ENCODE results near the gene FYB2. TPM values are rescaled to one million over a fixed set of nuclear protein-coding genes. Genes with fewer than 3 reads are reported as not detected.

Gene FYB2
- polyA plus RNA-seq, 1 donor from 2014 or later: 0.69 TPM

- Histone ChIP-seq H3K4me3 (ENCODE audit: low read length) (no peak overlapping the region), H3K9me2 (ENCODE audit: insufficient read depth, low read length) (no peaks in the 10 kb centered on the region), H3K27me3 (ENCODE audit: insufficient read depth, low read depth, low read length) (no peaks in the 10 kb centered on the region), H3K4me2 (ENCODE audit: low read length) (no peak overlapping the region), H3K9ac (ENCODE audit: low read length) (no peak overlapping the region), H2AFZ (ENCODE audit: low read depth, low read length) (no peak overlapping the region), H3K36me3 (ENCODE audit: insufficient read depth, low read length) (no peaks in the 10 kb centered on the region), H3K79me2 (replicated peaks; ENCODE audit: insufficient read depth, low read length) (no peaks in the 10 kb centered on the region), H3F3A (ENCODE audit: insufficient read depth, low read length, poor library complexity, severe bottlenecking) (no peaks in the 10 kb centered on the region), H3K27ac (ENCODE audit: low read length) (no peak overlapping the region), H3K9me3 (ENCODE audit: low read length) (no peaks in the 10 kb centered on the region), H4K20me1 (ENCODE audit: insufficient read depth) (no peaks in the 10 kb centered on the region)
- TF ChIP-seq MXI1 (conservative IDR thresholded peaks at IDR 0.05; ENCODE audit: poor library complexity, severe bottlenecking): no peak
- no peak for TF ChIP-seq TAF1 (IDR thresholded peaks at IDR 0.05; ENCODE audit: low read depth)
- peak; percentile 97 for TF ChIP-seq SMC3 (conservative IDR thresholded peaks at IDR 0.05; ENCODE audit: poor library complexity)
- peak; percentile 95 for TF ChIP-seq CTCF (IDR thresholded peaks at IDR 0.05; ENCODE audit: poor library complexity, severe bottlenecking)
- TF ChIP-seq RAD21 (conservative IDR thresholded peaks at IDR 0.05): peak; percentile 99
- no peak for TF ChIP-seq REST (IDR thresholded peaks at IDR 0.05; ENCODE audit: borderline replicate concordance)
These were observed 12.9 kb upstream of the FYB2 start for GRCh38 chr1:56831871-56832693.

- no peaks in the 10 kb centered on the region for H3K27me3 ChIP-seq (ENCODE audit: insufficient read depth, low read depth, low read length)
- no peak overlapping the region for H3K9ac ChIP-seq (ENCODE audit: low read length)
- no peak for TF ChIP-seq CTCF (IDR thresholded peaks at IDR 0.05; ENCODE audit: poor library complexity, severe bottlenecking)
- H3K79me2 ChIP-seq (replicated peaks; ENCODE audit: insufficient read depth, low read length): no peaks in the 10 kb centered on the region
- H3K9me3 ChIP-seq (ENCODE audit: low read length): no peaks in the 10 kb centered on the region
- H3K4me3 ChIP-seq (ENCODE audit: low read length): no peak overlapping the region
- no peak overlapping the region for H2AFZ ChIP-seq (ENCODE audit: low read depth, low read length)
- H4K20me1 ChIP-seq (ENCODE audit: insufficient read depth): no peaks in the 10 kb centered on the region
- H3F3A ChIP-seq (ENCODE audit: insufficient read depth, low read length, poor library complexity, severe bottlenecking): no peaks in the 10 kb centered on the region
- no peaks in the 10 kb centered on the region for H3K36me3 ChIP-seq (ENCODE audit: insufficient read depth, low read length)
- H3K27ac ChIP-seq (ENCODE audit: low read length): no peak overlapping the region
- no peaks in the 10 kb centered on the region for H3K9me2 ChIP-seq (ENCODE audit: insufficient read depth, low read length)
- no peak overlapping the region for H3K4me2 ChIP-seq (ENCODE audit: low read length)
These were observed 10.8 kb upstream of the FYB2 start for GRCh38 chr1:56830052-56830451.

All from neural cell (in vitro differentiated cells).